Measurements from ENCODE around the gene GRB10.

Gene GRB10

GRCh38 chr7:50660040-50660829 is 122.5 kb downstream of the GRB10 start:
- Mint-ChIP-seq H3K9me3 (no peaks in the 10 kb centered on the region), H3K4me1 (peaks cover 46% of the 10 kb centered on the region), H3K4me3 (peak overlapping the region; percentile 81), H3K27ac (peak overlapping the region; percentile 52), H3K36me3 (no peaks in the 10 kb centered on the region), H3K27me3 (no peaks in the 10 kb centered on the region)
- ATAC-seq (ENCODE audit: low read depth) (peak; percentile 61), DNase-seq (ENCODE audit: low spot score in 2 of 2) (peak; percentile 15 to 34)

GRCh38 chr7:50659329-50659965 is 123.2 kb downstream of the GRB10 start:
- Mint-ChIP-seq H3K27me3 (no peaks in the 10 kb centered on the region), H3K4me3 (peak overlapping the region; percentile 81), H3K36me3 (no peaks in the 10 kb centered on the region), H3K9me3 (no peaks in the 10 kb centered on the region), H3K27ac (peak overlapping the region; percentile 52), H3K4me1 (peaks cover 45% of the 10 kb centered on the region)
- ATAC-seq (ENCODE audit: low read depth) = no peak
- DNase-seq (ENCODE audit: low spot score in 2 of 2) = no peak

GRCh38 chr7:50658696-50659095 is 124.0 kb downstream of the GRB10 start:
- Mint-ChIP-seq H3K36me3 (no peaks in the 10 kb centered on the region), H3K27ac (no peak overlapping the region), H3K4me3 (no peak overlapping the region), H3K27me3 (no peaks in the 10 kb centered on the region), H3K9me3 (no peaks in the 10 kb centered on the region), H3K4me1 (peaks cover 45% of the 10 kb centered on the region)
- no peak for ATAC-seq (ENCODE audit: low read depth)
- no peak for DNase-seq (ENCODE audit: low spot score in 2 of 2)

GRCh38 chr7:50657912-50658311 is 124.8 kb downstream of the GRB10 start:
- H3K27me3 Mint-ChIP-seq = no peaks in the 10 kb centered on the region
- no peak overlapping the region for H3K27ac Mint-ChIP-seq
- DNase-seq (ENCODE audit: low spot score in 2 of 2) = no peak
- H3K4me1 Mint-ChIP-seq = peaks cover 43% of the 10 kb centered on the region
- no peaks in the 10 kb centered on the region for H3K36me3 Mint-ChIP-seq
- H3K9me3 Mint-ChIP-seq = no peaks in the 10 kb centered on the region
- no peak overlapping the region for H3K4me3 Mint-ChIP-seq
- ATAC-seq (ENCODE audit: low read depth) = no peak

GRCh38 chr7:50657341-50657873 is 125.3 kb downstream of the GRB10 start:
- ATAC-seq (ENCODE audit: low read depth) = no peak
- no peak for DNase-seq (ENCODE audit: low spot score in 2 of 2)
- H3K4me1 Mint-ChIP-seq = peaks cover 37% of the 10 kb centered on the region

GRCh38 chr7:50656141-50656895 is 126.4 kb downstream of the GRB10 start:
- DNase-seq (ENCODE audit: low spot score in 2 of 2) = no peak
- Mint-ChIP-seq H3K36me3 (no peaks in the 10 kb centered on the region), H3K27ac (no peak overlapping the region), H3K9me3 (no peaks in the 10 kb centered on the region), H3K4me1 (peaks cover 29% of the 10 kb centered on the region), H3K27me3 (no peaks in the 10 kb centered on the region), H3K4me3 (no peak overlapping the region)
- ATAC-seq (ENCODE audit: low read depth) = no peak

More at GRCh38 chr7:50657341-50657873, 125.3 kb downstream of the GRB10 start:
- Mint-ChIP-seq H3K27me3 (no peaks in the 10 kb centered on the region), H3K9me3 (no peaks in the 10 kb centered on the region), H3K36me3 (no peaks in the 10 kb centered on the region), H3K27ac (no peak overlapping the region), H3K4me3 (no peak overlapping the region)

- H3K27me3 Mint-ChIP-seq = peaks cover under 1% of the 10 kb centered on the region
- H3K27ac Mint-ChIP-seq = no peak overlapping the region
- ATAC-seq (ENCODE audit: low read depth) = no peak
- no peak for DNase-seq (ENCODE audit: low spot score in 2 of 2)
- H3K36me3 Mint-ChIP-seq = no peaks in the 10 kb centered on the region
- no peaks in the 10 kb centered on the region for H3K9me3 Mint-ChIP-seq
- H3K4me3 Mint-ChIP-seq = no peak overlapping the region
- H3K4me1 Mint-ChIP-seq = peaks cover 23% of the 10 kb centered on the region
Measured at GRCh38 chr7:50655490-50655889, 127.2 kb downstream of the GRB10 start.

- no peak for ATAC-seq (ENCODE audit: low read depth)
- Mint-ChIP-seq H3K36me3 (no peaks in the 10 kb centered on the region), H3K4me3 (no peak overlapping the region), H3K4me1 (peaks cover 19% of the 10 kb centered on the region), H3K27ac (no peak overlapping the region), H3K9me3 (no peaks in the 10 kb centered on the region), H3K27me3 (peaks cover 2% of the 10 kb centered on the region)
- DNase-seq (ENCODE audit: low spot score in 2 of 2) = no peak
Measured at GRCh38 chr7:50655020-50655419, 127.7 kb downstream of the GRB10 start.

- Mint-ChIP-seq H3K36me3 (no peaks in the 10 kb centered on the region), H3K4me1 (peaks cover 12% of the 10 kb centered on the region), H3K27me3 (peaks cover 5% of the 10 kb centered on the region), H3K9me3 (no peaks in the 10 kb centered on the region), H3K27ac (no peak overlapping the region), H3K4me3 (no peak overlapping the region)
- no peak for DNase-seq (ENCODE audit: low spot score in 2 of 2)
- no peak for ATAC-seq (ENCODE audit: low read depth)
Measured at GRCh38 chr7:50653981-50654425, 128.7 kb downstream of the GRB10 start.

GRCh38 chr7:50653126-50653864 is 129.4 kb downstream of the GRB10 start:
- Mint-ChIP-seq H3K4me1 (peaks cover 12% of the 10 kb centered on the region), H3K27me3 (peaks cover 5% of the 10 kb centered on the region), H3K27ac (no peak overlapping the region), H3K9me3 (no peaks in the 10 kb centered on the region), H3K36me3 (no peaks in the 10 kb centered on the region), H3K4me3 (no peak overlapping the region)
- no peak for DNase-seq (ENCODE audit: low spot score in 2 of 2)
- ATAC-seq (ENCODE audit: low read depth) = no peak

GRCh38 chr7:50652400-50653125 is 130.1 kb downstream of the GRB10 start:
- Mint-ChIP-seq H3K4me1 (peaks cover 12% of the 10 kb centered on the region), H3K9me3 (no peaks in the 10 kb centered on the region), H3K27ac (no peak overlapping the region), H3K27me3 (peaks cover 5% of the 10 kb centered on the region), H3K36me3 (no peaks in the 10 kb centered on the region), H3K4me3 (no peak overlapping the region)
- ATAC-seq (ENCODE audit: low read depth) = no peak
- no peak for DNase-seq (ENCODE audit: low spot score in 2 of 2)

GRCh38 chr7:50651271-50651989 is 131.3 kb downstream of the GRB10 start:
- ATAC-seq (ENCODE audit: low read depth) (no peak), DNase-seq (ENCODE audit: low spot score in 2 of 2) (no peak)
- Mint-ChIP-seq H3K9me3 (no peaks in the 10 kb centered on the region), H3K4me3 (no peak overlapping the region), H3K27me3 (peaks cover 5% of the 10 kb centered on the region), H3K27ac (no peak overlapping the region), H3K4me1 (peaks cover 1% of the 10 kb centered on the region), H3K36me3 (no peaks in the 10 kb centered on the region)
